Measurements from ENCODE around the gene HNF1B.

Gene HNF1B

DNA sequence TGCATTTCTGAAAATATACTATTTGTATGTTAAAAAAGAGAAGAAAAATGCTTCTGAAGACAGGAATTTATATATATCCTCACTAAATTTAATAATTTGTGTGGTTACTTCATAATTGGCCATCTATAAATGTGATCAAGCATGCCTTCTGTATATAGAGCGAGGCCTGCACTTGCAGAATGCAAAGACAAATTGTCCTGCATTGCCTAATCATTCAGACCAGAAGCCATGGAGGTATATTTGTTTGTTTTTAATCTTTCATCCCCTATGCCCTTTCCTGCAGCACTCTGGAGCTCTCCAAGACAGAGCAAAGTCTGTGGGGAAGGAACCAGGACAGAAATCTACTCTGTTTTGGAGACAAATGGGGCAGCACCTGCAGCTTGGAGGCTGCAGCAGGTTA, 77.8 kb downstream of the HNF1B start:
- DNase-seq (ENCODE audit: extremely low spot score): no peak
- POLR2A ChIA-PET: interaction anchor here (0.6 kb wide), 1 partner anchor 1099 kb away, joined by 3 read pairs; no protein-coding TSS in a partner anchor
- CTCF ChIA-PET: no interaction called here
- TF ChIP-seq, protein P1, sequence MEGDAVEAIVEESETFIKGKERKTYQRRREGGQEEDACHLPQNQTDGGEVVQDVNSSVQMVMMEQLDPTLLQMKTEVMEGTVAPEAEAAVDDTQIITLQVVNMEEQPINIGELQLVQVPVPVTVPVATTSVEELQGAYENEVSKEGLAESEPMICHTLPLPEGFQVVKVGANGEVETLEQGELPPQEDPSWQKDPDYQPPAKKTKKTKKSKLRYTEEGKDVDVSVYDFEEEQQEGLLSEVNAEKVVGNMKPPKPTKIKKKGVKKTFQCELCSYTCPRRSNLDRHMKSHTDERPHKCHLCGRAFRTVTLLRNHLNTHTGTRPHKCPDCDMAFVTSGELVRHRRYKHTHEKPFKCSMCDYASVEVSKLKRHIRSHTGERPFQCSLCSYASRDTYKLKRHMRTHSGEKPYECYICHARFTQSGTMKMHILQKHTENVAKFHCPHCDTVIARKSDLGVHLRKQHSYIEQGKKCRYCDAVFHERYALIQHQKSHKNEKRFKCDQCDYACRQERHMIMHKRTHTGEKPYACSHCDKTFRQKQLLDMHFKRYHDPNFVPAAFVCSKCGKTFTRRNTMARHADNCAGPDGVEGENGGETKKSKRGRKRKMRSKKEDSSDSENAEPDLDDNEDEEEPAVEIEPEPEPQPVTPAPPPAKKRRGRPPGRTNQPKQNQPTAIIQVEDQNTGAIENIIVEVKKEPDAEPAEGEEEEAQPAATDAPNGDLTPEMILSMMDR (IDR thresholded peaks at IDR 0.05; ENCODE audit: control extremely low read depth, extremely low read depth, low read depth, missing control alignments): no peak

DNA sequence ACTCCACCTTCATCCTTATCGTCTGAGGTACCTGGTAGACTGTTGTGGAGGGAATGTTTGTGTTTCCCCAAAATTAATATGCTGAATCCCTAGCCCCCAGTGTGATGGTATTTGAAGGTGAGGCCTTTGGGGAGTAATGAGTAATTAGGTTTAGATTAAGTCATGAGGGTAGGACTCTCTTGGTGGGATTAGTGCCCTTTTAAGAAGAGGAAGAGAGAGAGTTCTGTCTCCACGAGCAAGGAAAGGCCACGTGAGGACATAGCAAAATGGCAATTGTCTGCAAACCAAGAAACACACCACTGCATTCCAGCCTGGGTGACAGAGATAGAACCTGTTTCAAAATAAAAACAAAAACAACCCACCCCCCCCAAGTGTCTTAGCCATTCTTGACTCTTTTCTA, 80.6 kb downstream of the HNF1B start:
- CTCF ChIA-PET: interaction anchor here (0.8 kb wide), 1 partner anchor 8 kb away, joined by 3 read pairs; no protein-coding TSS in a partner anchor
- no peak for DNase-seq (ENCODE audit: extremely low spot score)
- TF ChIP-seq, protein P1 (IDR thresholded peaks at IDR 0.05; ENCODE audit: control extremely low read depth, extremely low read depth, low read depth, missing control alignments): no peak
- POLR2A ChIA-PET: no interaction called here

- TF ChIP-seq, protein P1 (IDR thresholded peaks at IDR 0.05; ENCODE audit: control extremely low read depth, extremely low read depth, low read depth, missing control alignments): no peak
- ChIA-PET CTCF (interaction anchor here (0.7 to 1.9 kb wide), 4 partner anchors 10 to 154 kb away, joined by 3 to 4 read pairs (median 3); no protein-coding TSS in a partner anchor), POLR2A (no interaction called here)
- DNase-seq (ENCODE audit: extremely low spot score): no peak
Measured at GRCh38 chr17:37662353-37662752, 82.5 kb downstream of the HNF1B start.

DNA sequence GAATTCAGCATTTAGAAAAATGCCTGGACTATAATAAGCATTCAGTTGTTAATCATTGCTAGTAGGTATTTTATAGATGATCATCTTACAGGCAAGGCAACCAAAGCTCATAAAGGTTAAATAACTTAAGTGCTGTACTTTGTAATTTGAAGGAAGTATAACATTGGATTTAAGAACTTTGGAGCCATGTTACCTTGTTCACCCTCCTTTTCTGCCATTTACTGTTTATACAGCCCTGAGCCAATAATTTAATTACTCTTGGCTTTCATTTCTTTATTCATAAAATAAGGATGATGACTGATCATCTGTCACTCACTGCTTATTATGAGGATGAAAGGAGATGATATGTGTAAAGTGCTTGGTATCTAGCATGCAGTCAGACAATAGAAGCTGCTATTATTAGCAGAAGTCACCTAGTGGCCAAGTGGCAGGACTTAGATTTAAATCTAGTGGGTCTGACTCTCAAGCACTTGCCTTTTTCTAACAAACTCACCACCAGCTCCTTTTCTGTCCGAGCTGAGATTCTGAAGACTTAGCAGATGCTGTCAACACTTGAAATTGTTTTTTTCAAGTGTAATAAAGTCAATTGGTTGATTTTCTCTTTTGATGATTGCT, 83.4 kb downstream of the HNF1B start:
- DNase-seq (ENCODE audit: extremely low spot score): no peak
- CTCF ChIA-PET: interaction anchor here (1.0 to 1.9 kb wide), 4 partner anchors 15 to 183 kb away, joined by 3 to 4 read pairs (median 4); no protein-coding TSS in a partner anchor
- TF ChIP-seq, protein P1 (IDR thresholded peaks at IDR 0.05; ENCODE audit: control extremely low read depth, extremely low read depth, low read depth, missing control alignments): no peak
- POLR2A ChIA-PET: no interaction called here

DNA sequence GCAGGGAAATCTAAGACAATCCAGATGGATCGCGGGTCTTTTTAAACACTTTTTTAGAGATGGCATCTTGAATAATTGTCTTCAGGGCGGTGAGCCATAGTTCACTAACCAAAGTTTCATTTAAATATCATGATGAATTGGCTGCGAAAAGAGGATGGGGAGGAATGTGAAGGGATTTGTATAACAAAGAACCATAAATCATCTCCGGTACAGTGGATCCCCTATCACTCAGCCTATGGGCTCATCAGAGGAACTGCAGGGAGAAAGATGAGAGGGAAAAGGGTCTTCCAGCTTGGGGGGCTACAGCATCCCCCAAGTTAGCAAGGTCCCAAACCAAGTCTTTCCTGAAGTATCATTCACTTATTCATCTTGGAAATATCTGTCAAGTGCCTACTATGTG, 84.9 kb downstream of the HNF1B start:
- ChIA-PET POLR2A (no interaction called here), CTCF (interaction anchor here (1.6 to 1.9 kb wide), 2 partner anchors 9 to 132 kb away, joined by 4 to 5 read pairs; no protein-coding TSS in a partner anchor)
- no peak for DNase-seq (ENCODE audit: extremely low spot score)
- TF ChIP-seq, protein P1 (IDR thresholded peaks at IDR 0.05; ENCODE audit: control extremely low read depth, extremely low read depth, low read depth, missing control alignments): no peak

DNA sequence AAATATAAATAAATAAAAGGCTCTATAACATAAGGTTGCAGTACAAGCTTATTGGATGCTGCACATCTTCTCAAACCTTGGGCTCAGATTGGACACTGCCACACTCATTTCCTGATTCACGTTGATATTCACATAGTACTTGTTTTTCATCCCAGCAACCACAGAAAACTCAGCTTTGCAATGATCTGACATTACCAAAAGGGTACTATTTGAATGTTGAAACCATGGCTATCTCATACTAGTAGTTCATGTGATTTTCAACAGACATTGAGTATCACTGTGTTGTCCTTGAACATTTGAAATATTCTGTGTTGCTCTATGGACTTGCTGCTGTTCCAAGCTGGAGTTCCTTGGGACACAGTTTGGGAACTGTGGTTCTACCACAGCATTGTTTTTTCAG, 87.7 kb downstream of the HNF1B start:
- POLR2A ChIA-PET: no interaction called here
- DNase-seq (ENCODE audit: extremely low spot score): no peak
- TF ChIP-seq, protein P1 (IDR thresholded peaks at IDR 0.05; ENCODE audit: control extremely low read depth, extremely low read depth, low read depth, missing control alignments): no peak
- CTCF ChIA-PET: interaction anchor here (1.3 kb wide), 1 partner anchor 158 kb away, joined by 3 read pairs; no protein-coding TSS in a partner anchor

Measured in GM10248 (cell line).